HG03457 (cell line): ENCODE data around the gene KDM6A.
"Not testable (repeated sequence)": the region's sequence is repeated elsewhere in the genome, so short reads cannot be mapped to it uniquely, and the experiment has no call there.

Experiments
- ATAC-seq: cut with Tn5 transposase; IDR thresholded peaks from one replicate; pipeline ENCODE4 v1.9.1; 2021; ENCODE audit warnings: moderate number of reproducible peaks; ENCODE audit not compliant: unreplicated experiment

The KDM6A gene

DNA sequence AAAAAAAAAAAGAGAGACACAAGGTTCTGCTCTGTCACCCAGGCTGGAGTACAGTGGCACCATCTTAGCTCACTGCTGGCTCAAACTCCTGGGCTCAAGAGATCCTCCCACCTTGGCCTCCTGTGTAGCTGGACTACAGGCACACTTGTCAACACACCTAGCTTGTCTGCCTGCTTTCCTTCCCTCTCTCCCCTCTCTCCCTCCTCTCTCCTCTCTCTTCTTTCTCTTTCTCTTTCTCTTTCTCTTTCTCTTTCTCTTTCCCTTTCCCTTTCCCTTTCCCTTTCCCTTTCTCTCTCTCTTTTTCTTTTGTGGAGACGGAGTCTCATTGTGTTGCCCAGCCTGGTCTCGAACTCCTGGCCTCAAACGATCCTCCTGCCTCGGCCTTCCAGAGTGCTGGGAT is 195.6 kb downstream of the KDM6A start:
- ATAC-seq = no peak

DNA sequence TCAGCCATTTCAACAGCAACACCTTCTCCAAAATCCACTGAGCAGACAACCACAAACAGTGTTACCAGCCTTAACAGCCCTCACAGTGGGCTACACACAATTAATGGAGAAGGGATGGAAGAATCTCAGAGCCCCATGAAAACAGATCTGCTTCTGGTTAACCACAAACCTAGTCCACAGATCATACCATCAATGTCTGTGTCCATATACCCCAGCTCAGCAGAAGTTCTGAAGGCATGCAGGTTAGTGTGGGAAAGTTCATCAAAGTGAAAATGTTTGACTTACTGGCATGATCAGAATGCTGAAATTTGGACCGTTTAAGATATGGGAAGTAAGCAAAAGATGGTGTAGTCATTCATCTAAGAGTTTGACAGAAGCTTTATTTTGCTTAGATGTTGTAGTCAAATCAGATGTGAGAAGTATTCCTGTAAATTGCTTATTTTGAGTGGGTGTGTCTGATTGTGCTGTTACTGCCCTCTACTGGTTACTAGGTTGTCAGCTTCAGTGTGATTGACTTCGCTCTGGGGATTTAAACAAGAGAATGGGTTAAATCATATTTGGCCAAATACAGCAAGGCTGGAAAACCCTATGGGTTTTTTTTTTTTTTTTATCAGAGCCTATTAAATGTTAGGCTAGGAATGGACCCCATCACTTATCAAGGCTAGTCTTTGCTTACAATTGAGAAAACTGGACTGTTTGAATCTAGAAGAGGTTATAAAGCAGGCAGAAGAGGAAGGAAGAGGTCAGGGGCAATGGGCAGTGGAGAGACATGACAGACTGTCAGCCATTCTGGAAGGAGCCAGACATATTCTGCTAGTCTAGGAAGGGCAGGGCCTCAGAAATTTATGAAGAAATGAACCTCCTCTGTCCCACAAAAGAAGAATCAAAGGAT is 197.4 kb downstream of the KDM6A start:
- ATAC-seq = no peak

DNA sequence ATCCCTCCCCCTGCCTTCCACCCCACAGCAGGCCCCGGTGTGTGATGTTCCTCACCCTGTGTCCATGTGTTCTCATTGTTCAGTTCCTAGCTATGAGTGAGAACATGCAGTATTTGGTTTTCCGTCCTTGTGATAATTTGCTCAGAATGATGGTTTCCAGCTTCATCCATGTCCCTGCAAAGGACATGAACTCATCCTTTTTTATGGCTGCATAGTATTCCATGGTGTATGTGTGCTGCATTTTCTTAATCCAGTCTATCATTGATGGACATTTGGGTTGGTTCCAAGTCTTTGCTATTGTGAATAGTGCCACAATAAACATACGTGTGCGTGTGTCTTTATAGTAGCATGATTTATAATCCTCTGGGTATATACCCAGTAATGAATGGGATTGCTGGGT is 200.0 kb downstream of the KDM6A start:
- not testable (repeated sequence) for ATAC-seq

GRCh38 chrX:45077748-45078424 is 204.9 kb downstream of the KDM6A start:
- ATAC-seq = peak; percentile 86

- ATAC-seq = no peak
These were observed 210.3 kb downstream of the KDM6A start for GRCh38 chrX:45083314-45083713.

- ATAC-seq = no peak
These were observed 237.5 kb downstream of the KDM6A start for GRCh38 chrX:45110494-45110893.

DNA sequence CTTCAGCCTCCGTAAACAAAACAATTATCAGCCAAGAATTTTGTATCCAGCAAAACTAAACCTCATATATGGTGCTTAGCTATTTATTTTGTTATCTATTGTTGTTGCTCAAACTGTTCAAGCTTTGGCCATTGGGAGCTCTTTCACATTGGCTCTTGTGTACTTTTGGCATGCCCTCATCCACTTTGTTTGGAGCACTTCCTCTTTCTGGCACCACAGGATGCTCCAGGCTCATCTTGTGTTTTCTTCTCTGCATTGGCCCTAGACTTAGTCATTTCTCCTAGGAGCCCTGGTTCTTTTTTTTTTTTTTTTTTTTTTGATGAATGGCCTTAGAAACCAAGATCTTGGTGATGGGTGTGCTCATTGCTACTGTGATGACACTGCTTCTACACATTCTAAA is 253.2 kb downstream of the KDM6A start:
- no peak for ATAC-seq

- no peak for ATAC-seq
These were observed 256.0 kb downstream of the KDM6A start for GRCh38 chrX:45128896-45129454.

GRCh38 chrX:45133465-45133864 is 260.5 kb downstream of the KDM6A start:
- no peak for ATAC-seq

GRCh38 chrX:45134315-45134731 is 261.3 kb downstream of the KDM6A start:
- no peak for ATAC-seq

- ATAC-seq = no peak
These were observed 261.8 kb downstream of the KDM6A start for GRCh38 chrX:45134775-45135174.

- ATAC-seq = not testable (repeated sequence)
These were observed 262.5 kb downstream of the KDM6A start for GRCh38 chrX:45135391-45136075.

- no peak for ATAC-seq
These were observed 264.5 kb downstream of the KDM6A start for GRCh38 chrX:45137531-45137930.

DNA sequence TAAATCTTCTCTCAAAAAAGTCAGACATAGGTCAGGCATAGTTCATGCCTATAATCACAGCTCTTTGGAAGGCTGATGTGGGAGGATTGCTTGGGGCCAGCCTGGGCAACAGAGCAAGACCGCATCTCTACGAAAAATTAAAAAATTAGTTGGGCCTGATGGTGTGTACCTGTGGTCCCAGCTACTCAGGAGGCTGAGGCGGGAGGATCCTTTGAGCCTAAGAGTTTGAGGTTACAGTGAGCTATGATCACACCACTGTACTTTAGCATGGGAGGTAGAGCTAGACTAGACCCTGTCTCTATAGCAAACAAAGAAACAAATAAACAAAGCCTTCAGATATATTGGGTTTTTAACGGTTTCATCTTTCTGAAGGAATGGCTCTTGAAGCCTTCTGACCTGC is 265.5 kb downstream of the KDM6A start:
- no peak for ATAC-seq

DNA sequence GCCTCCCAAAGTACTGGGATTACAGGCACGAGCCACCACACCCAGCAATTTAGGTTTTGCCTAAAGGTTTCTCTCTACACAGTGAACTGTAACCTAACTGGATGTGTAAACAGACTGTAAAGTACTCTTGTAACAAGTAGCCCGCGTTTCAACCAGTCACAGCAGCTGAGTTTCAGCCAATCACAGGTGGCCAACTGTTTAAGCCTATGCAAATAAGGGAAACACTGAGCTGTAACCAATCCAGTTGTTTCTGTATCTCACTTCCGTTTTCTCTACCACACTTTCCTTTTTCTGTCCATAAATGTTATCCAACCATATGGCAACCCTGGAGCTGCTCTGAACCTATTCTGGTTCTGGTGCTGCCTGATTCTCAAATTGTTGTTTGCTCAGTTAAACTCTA is 267.8 kb downstream of the KDM6A start:
- ATAC-seq = no peak

DNA sequence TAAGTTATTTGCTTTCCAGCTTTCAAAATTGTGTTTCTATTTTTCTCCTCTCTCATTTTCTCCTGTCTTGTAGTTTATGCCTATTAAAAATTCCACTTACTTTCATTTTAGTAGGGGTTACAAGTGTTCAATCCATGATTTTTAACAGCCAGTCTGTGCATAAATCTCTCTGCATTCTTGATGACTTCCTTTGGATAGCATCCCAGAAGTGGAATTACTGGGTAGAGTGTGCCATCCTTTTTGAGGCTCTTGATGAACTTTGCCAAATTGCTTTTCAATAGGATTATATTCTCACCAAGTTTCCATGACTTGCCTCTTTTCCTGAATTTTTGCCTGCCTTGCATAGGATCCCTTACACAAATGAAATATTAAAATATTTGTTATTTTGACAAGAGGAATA is 269.2 kb downstream of the KDM6A start:
- no peak for ATAC-seq

- no peak for ATAC-seq
These were observed 270.5 kb downstream of the KDM6A start for GRCh38 chrX:45143455-45143854.

- ATAC-seq = no peak
These were observed 272.7 kb downstream of the KDM6A start for GRCh38 chrX:45145492-45146215.

- no peak for ATAC-seq
These were observed 277.8 kb downstream of the KDM6A start for GRCh38 chrX:45150821-45151220.

DNA sequence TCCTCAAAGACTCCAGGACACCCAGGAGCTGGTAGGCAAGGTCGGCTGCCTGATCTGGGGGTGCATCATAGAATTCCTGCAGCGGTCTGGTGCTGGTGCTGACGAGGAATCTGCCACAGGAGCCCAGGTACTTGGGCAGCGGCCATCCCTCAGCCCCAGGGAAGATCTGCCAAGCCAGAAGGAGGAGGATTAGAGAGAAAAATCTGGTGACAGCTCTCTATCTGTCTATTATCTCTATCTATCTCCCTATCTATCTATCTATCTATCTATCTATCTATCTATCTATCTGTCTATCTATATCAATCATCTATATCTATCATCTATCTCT is 281.0 kb downstream of the KDM6A start:
- no peak for ATAC-seq

- ATAC-seq = no peak
These were observed 281.5 kb downstream of the KDM6A start for GRCh38 chrX:45154462-45154861.
